HL-60 (cell line): ENCODE data around the gene OR5A2.

Source experiments
- DNase-seq, 2 experiments: peaks; one replicate each; pipeline ENCODE4 v3.0.0-alpha.2; 2010 to 2020; ENCODE audit warnings: low read depth in 1 of 2, low spot score in 1 of 2
- H3K27ac ChIP-seq: fragments of 250-450 bp; sonication (Bioruptor Pico); replicated peaks from 2 replicates; pipeline ENCODE4 v1.5.1; 2020; ENCODE audit warnings: mild to moderate bottlenecking, moderate library complexity
- H3K27me3 ChIP-seq: fragments of 250-450 bp; sonication (Bioruptor Pico); 2 replicates; pipeline ENCODE4 v1.5.1; 2021; ENCODE audit warnings: mild to moderate bottlenecking, moderate library complexity; ENCODE audit not compliant: insufficient read depth, poor library complexity, severe bottlenecking
- H3K4me3 ChIP-seq: replicated peaks from 2 replicates; pipeline ENCODE4 v1.5.1; 2011; ENCODE audit warnings: mild to moderate bottlenecking, control low read depth, low read length; ENCODE audit not compliant: insufficient read depth
- CTCF ChIP-seq: IDR thresholded peaks from one replicate; pipeline ENCODE4 v1.5.1; 2011; ENCODE audit warnings: low read length, control low read depth, inconsistent platforms; ENCODE audit not compliant: insufficient read depth
- GABPA ChIP-seq: IDR thresholded peaks from 2 replicates; pipeline ENCODE4 v1.6.1; 2012; ENCODE audit warnings: low read depth
- POLR2AphosphoS5 ChIP-seq: IDR thresholded peaks from 2 replicates; pipeline ENCODE4 v1.6.1; 2012; ENCODE audit warnings: low read depth
- REST ChIP-seq: IDR thresholded peaks from 2 replicates; pipeline ENCODE4 v1.6.1; 2012; ENCODE audit warnings: low read depth; ENCODE audit not compliant: insufficient replicate concordance
- SPI1 ChIP-seq: IDR thresholded peaks from 2 replicates; pipeline ENCODE4 v1.6.1; 2012; ENCODE audit warnings: low read depth, mild to moderate bottlenecking, borderline replicate concordance

The OR5A2 gene

GRCh38 chr11:59429924-59430516, 3.8 kb upstream of the OR5A2 start:
- DNase-seq: peak; percentile 35 to 55
- Histone ChIP-seq H3K27me3 (peaks cover 3% of the 10 kb centered on the region), H3K4me3 (no peak overlapping the region), H3K27ac (no peak overlapping the region)
- TF ChIP-seq CTCF (peak; percentile 64), REST (no peak)

GRCh38 chr11:59427068-59427382, 812 bp upstream of the OR5A2 start:
- TF ChIP-seq GABPA (no peak), SPI1 (no peak), REST (no peak), CTCF (no peak), POLR2AphosphoS5 (no peak)
- H3K4me3 ChIP-seq: no peak overlapping the region
- H3K27ac ChIP-seq: no peak overlapping the region
- peaks cover 3% of the 10 kb centered on the region for H3K27me3 ChIP-seq
- no peak for DNase-seq

- no peak for DNase-seq
- TF ChIP-seq SPI1 (no peak), REST (no peak), POLR2AphosphoS5 (no peak), GABPA (no peak), CTCF (no peak)
- Histone ChIP-seq H3K27me3 (no peaks in the 10 kb centered on the region), H3K27ac (no peak overlapping the region), H3K4me3 (no peak overlapping the region)
Observed at GRCh38 chr11:59425131-59425530, 1.1 kb downstream of the OR5A2 start.
